GM19463 (cell line): ENCODE measurements around the gene OXA1L.
"Not testable (repeated sequence)": the region's sequence is repeated elsewhere in the genome, so short reads cannot be mapped to it uniquely, and the experiment has no call there.

Experiments
- ATAC-seq: cut with Tn5 transposase; IDR thresholded peaks from one replicate; pipeline ENCODE4 v1.9.1; 2021; ENCODE audit warnings: mild to moderate bottlenecking, moderate library complexity; ENCODE audit not compliant: unreplicated experiment

The OXA1L gene

GRCh38 chr14:22766457-22767322, at the start of gene OXA1L:
OXA1L (plus strand) TSS chr14:22766688; CDS start chr14:22766702, 14 bp downstream.
- ATAC-seq, result peak; percentile 78

DNA sequence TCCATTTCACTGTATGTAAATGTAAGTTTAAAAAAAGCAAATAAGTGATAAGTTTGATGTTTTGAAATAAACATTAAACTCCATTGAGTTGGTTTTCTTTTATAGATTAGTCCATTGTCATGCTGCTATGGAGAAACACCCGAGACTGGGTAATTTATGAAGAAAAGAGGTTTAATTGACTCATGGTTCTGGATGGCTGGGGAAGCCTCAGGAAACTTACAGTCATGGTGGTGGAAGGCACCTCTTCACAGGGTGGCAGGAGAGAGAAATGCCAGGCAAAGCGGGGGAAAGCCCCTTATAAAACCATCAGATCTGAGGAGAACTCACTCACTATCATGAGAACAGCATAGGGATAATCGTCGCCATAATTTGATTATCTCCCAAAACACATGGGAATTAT, 48.4 kb upstream of the OXA1L start:
- ATAC-seq, result no peak

DNA sequence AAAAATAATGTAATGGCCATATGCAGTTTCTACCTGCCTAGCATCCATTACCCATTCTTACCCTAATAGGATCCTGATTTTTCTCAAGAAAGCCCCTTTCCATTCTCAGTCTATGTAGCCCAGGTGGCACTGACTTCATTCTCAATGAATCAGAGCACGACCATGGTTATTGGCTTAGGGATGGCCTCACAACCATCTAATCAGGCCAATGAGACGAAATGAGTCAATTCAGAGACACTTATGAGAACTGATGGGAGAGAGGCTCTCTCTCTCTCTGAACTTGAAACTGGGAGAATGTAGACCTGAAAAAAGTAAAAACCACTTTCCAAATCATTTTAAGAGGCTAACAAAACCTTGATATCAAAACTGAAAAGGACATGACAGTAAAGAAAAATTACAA, 45.3 kb upstream of the OXA1L start:
- no peak for ATAC-seq

- ATAC-seq, result no peak
Measured at GRCh38 chr14:22723815-22724214, 42.7 kb upstream of the OXA1L start.

GRCh38 chr14:22724847-22725246, 41.6 kb upstream of the OXA1L start:
- not testable (repeated sequence) for ATAC-seq

DNA sequence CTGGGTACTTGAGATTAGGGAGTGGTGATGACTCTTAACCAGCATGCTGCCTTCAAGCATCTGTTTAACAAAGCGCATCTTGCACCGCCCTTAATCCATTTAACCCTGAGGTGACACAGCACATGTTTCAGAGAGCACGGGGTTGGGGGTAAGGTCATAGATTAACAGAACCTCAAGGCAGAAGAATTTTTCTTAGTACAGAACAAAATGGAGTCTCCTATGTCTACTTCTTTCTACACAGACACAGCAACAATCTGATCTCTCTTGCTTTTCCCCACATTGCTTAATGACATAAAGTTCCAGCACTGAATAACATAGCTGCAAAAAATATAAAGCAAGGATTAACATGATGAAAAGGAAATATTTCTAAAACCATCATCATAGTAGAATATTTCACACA, 41.1 kb upstream of the OXA1L start:
- ATAC-seq, result not testable (repeated sequence)

GRCh38 chr14:22726012-22726411, 40.5 kb upstream of the OXA1L start:
- ATAC-seq, result no peak

DNA sequence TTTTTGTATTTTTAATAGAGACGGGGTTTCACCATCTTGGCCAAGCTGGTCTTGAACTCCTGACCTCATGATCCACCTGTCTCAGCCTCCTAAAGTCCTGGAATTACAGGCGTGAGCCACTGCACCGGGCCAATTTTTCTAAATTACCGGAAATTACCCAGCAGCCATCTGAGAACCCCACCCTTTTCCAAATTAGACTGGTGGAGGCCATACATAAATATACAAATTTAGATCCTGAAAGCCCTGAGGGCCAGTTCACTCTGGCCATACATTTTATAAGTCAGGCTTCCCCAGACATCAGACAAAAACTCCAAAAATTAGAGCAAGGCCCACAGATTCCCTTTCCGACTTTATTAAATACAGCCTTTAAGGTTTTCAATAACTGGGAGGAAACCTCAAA, 34.4 kb upstream of the OXA1L start:
- ATAC-seq, result not testable (repeated sequence)

DNA sequence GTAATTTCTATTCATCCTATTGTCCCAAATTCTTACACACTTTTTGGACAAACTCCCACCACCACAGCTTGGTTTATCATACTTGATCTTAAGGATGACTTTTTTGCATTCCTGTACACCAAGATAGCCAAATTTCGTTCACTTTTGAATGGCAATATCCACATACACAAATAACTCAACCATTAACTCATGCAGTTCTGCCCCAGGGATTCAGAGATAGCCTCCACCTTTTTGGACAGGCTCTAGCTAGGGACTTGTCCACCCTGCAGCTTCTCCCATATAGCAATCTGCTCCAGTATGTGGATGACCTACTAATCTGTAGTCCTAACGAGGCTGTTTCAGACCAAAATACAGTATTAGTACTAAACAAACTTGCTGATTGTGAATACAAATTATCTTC, 32.7 kb upstream of the OXA1L start:
- ATAC-seq, result no peak

- no peak for ATAC-seq
Measured at GRCh38 chr14:22735096-22735495, 31.4 kb upstream of the OXA1L start.

DNA sequence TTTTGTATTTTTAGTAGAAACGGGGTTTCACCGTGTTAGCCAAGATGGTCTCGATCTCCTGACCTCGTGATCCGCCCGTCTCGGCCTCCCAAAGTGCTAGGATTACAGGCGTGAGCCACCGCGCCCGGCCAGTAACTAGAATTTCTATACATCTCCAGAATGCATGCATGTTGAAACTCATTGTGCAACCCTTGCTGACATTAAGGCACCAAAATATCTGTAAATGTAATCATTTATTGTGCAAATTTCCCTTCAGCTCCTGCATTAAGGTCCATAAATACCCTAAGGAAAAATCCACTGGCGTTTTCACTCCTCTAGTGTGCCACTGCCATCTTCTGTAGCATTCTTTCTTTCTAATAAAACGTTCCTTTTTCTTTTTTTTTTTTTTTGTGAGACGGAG, 30.1 kb upstream of the OXA1L start:
- ATAC-seq, result not testable (repeated sequence)

DNA sequence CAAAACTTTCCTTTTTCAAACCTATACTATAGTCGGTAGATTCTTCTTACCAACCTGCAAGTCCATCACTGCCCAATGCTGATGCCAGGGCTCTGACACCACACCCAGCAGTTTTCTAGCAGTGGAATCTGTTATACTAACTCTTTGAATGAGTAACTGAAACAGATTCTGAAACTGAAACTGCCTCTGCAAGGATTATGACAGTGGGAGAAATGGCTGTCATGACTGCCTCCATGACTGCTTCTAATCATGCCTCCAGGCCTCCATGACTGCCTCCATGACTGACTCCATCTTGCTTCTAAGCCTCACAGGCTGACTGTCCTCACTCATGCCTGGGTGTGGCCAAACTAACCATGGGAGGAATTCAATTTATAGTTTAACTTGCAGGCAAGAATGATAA, 29.4 kb upstream of the OXA1L start:
- peak; percentile 94 for ATAC-seq

DNA sequence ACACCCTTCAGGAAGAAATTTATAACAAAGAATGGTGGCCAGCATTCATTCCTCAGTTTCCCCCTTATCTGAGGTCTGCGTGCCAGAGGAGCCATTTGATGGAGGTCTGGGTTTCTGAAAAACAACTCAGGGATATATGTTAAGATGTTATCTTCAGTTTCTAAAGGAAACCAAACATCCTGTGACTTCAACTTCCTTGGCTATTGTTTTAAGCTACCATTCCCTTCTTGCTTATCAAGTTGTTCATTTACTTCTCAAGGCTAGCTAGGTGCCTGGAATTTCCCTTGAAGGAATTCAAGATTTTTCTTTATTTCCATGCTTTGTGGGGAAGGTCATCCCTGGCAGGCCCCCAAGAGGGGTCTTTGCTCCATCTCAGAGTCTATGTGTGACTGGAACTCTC, 27.1 kb upstream of the OXA1L start:
- ATAC-seq, result no peak

GRCh38 chr14:22740020-22740419, 26.5 kb upstream of the OXA1L start:
- no peak for ATAC-seq

DNA sequence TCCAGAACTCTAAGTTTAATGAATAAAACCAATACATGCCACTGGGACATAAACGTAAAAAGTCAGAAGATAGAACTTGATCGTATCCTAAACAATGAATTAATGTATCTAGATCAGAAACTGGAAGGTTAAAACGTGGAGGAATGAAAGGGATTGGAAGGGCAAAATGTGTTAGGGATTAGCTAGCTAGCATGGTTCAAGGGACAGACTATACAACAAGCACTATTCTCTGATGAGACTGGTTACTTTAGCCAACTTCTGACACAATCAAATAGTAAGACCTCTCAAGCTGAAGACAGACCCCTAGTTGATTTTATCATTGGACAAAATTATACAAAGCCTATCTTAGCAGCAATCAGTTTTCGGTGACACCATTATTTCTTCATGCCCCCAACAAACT, 18.7 kb upstream of the OXA1L start:
- ATAC-seq, result no peak

DNA sequence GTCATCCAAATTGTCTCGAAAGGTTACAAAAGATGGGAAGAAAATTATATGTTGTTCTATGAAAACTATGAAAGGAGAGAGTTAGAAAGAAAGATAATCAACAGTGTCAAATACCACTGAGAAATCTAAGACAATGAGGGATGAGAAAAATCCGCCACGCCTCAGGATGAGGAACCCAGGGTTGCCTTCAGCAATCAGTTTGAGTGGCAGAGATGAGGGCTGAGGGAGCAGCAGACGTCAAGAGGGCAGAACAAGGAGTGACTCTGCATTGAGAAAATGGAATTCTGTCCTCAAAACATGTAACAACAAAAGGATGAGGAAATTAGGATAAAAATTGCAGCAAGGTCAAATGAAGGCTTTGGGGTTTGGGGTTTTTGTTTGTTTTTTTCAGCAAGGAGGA, 18.3 kb upstream of the OXA1L start:
- no peak for ATAC-seq

- no peak for ATAC-seq
Measured at GRCh38 chr14:22748631-22749068, 17.8 kb upstream of the OXA1L start.

DNA sequence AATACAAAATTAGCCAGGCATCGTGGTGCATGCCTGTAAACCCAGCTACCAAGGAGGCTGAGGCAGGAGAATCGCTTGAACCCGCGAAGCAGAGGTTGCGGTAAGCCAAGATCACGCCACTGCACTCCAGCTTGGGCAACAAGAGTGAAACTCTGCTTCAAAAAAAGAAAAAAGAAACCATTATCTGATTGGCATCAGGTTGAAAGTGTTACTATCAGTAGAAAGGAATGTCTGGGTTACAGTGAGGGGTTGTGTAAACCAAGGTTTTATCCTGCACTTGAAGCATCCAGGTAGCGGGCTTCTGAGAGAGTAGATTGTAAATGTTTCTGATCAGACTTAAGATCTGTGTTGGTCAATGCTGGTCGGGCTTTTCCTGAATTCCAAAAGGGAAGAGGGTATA, 14.1 kb upstream of the OXA1L start:
- no peak for ATAC-seq

DNA sequence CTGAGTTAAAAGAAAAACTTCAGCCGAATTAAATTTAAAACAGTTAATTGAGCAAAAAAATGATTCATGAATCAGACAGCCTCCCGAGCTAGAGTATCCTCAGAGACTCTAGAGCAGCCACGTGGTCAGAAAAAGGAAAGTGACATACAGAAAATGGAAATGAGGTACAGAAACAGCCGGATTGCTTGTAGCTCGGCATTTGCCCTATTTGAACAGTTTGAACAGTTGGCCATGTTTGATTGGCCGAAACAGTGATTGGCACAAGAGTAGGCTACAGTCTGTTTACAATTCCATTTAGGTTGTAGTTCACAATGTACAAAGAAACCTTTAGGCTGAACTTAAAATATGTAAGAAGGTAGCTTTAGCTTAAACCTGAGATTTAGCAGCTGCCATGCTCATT, 12.9 kb upstream of the OXA1L start:
- ATAC-seq, result no peak

GRCh38 chr14:22757972-22758650, 8.4 kb upstream of the OXA1L start:
- not testable (repeated sequence) for ATAC-seq

GRCh38 chr14:22761734-22762133, 4.8 kb upstream of the OXA1L start:
- ATAC-seq, result no peak

GRCh38 chr14:22764382-22764781, 2.1 kb upstream of the OXA1L start:
- ATAC-seq, result no peak

GRCh38 chr14:22767323-22767589, 768 bp downstream of the OXA1L start:
- no peak for ATAC-seq
